ENCODE data around the gene LHPP. TPM values are rescaled to one million over a fixed set of nuclear protein-coding genes. Genes with fewer than 3 reads are reported as not detected.

LHPP gene
- total RNA-seq, 1 donor, result 12.5 TPM

GRCh38 chr10:124470544-124471434 is 9.2 kb downstream of the LHPP start:
- no peak overlapping the region for H3K4me3 ChIP-seq (ENCODE audit: low read depth, low read length)
- TF ChIP-seq CTCF (IDR thresholded peaks at IDR 0.05; ENCODE audit: insufficient read depth, low read depth, low read length), result no peak
- DNase-seq (ENCODE audit: low read depth), result no peak

GRCh38 chr10:124472071-124472470 is 10.4 kb downstream of the LHPP start:
- no peak for TF ChIP-seq CTCF (IDR thresholded peaks at IDR 0.05; ENCODE audit: insufficient read depth, low read depth, low read length)

GRCh38 chr10:124473070-124473469 is 11.4 kb downstream of the LHPP start:
- H3K4me3 ChIP-seq (ENCODE audit: low read depth, low read length), result no peak overlapping the region
- no peak for TF ChIP-seq CTCF (IDR thresholded peaks at IDR 0.05; ENCODE audit: insufficient read depth, low read depth, low read length)
- no peak for DNase-seq (ENCODE audit: low read depth)

More at GRCh38 chr10:124472071-124472470, 10.4 kb downstream of the LHPP start:
- H3K4me3 ChIP-seq (ENCODE audit: low read depth, low read length), result no peak overlapping the region
- DNase-seq (ENCODE audit: low read depth), result no peak

- H3K4me3 ChIP-seq (ENCODE audit: low read depth, low read length), result no peak overlapping the region
- no peak for TF ChIP-seq CTCF (IDR thresholded peaks at IDR 0.05; ENCODE audit: insufficient read depth, low read depth, low read length)
- no peak for DNase-seq (ENCODE audit: low read depth)
Observed at GRCh38 chr10:124474514-124475070, 13.0 kb downstream of the LHPP start.

- TF ChIP-seq CTCF (IDR thresholded peaks at IDR 0.05; ENCODE audit: insufficient read depth, low read depth, low read length), result no peak
- no peak overlapping the region for H3K4me3 ChIP-seq (ENCODE audit: low read depth, low read length)
- no peak for DNase-seq (ENCODE audit: low read depth)
Observed at GRCh38 chr10:124476043-124476725, 14.6 kb downstream of the LHPP start.

- no peak for DNase-seq (ENCODE audit: low read depth)
- no peak for TF ChIP-seq CTCF (IDR thresholded peaks at IDR 0.05; ENCODE audit: insufficient read depth, low read depth, low read length)
- H3K4me3 ChIP-seq (ENCODE audit: low read depth, low read length), result no peak overlapping the region
Observed at GRCh38 chr10:124477614-124478363, 16.2 kb downstream of the LHPP start.

All from fibroblast of villous mesenchyme (primary cell).